ENCODE measurements around the gene EPHB1. TPM values are rescaled to one million over a fixed set of nuclear protein-coding genes. Genes with fewer than 3 reads are reported as not detected.

The EPHB1 gene
- total RNA-seq, 1 donor from 2014 or later, result 3.8 TPM

- H3K27ac Mint-ChIP-seq, result peak overlapping the region; percentile 53
- H3K9me3 Mint-ChIP-seq, result no peaks in the 10 kb centered on the region
- intact Hi-C loops (cut with micrococcal nuclease), result loop anchor here (10.0 kb wide), 1 partner anchor 591 kb away; no protein-coding TSS in a partner anchor
- DNase-seq, result no peak
- H3K4me3 Mint-ChIP-seq, result no peak overlapping the region
- ATAC-seq (ENCODE audit: low read depth), result no peak
- ChIA-PET POLR2A (no interaction called here), CTCF (no interaction called here)
- H3K27me3 Mint-ChIP-seq, result peaks cover 3% of the 10 kb centered on the region
- H3K36me3 Mint-ChIP-seq (ENCODE audit: low read depth), result no peaks in the 10 kb centered on the region
- no peak for TF ChIP-seq CTCF (IDR thresholded peaks at IDR 0.05)
- peaks cover 31% of the 10 kb centered on the region for H3K4me1 Mint-ChIP-seq
Observed at GRCh38 chr3:134854254-134854653, 59.2 kb downstream of the EPHB1 start.

GRCh38 chr3:134857356-134857755 lies 62.3 kb downstream of the EPHB1 start:
- POLR2A ChIA-PET, result interaction anchor here (0.7 kb wide), 1 partner anchor 512 kb away, joined by 3 read pairs; no protein-coding TSS in a partner anchor
- no peaks in the 10 kb centered on the region for H3K9me3 Mint-ChIP-seq
- H3K27me3 Mint-ChIP-seq, result peaks cover 3% of the 10 kb centered on the region
- CTCF ChIA-PET, result no interaction called here
- no peak for ATAC-seq (ENCODE audit: low read depth)
- no peak for DNase-seq
- no peak for TF ChIP-seq CTCF (IDR thresholded peaks at IDR 0.05)
- intact Hi-C loops (cut with micrococcal nuclease), result loop anchor here (10.0 kb wide), 1 partner anchor 587 kb away; no protein-coding TSS in a partner anchor
- no peaks in the 10 kb centered on the region for H3K36me3 Mint-ChIP-seq (ENCODE audit: low read depth)
- peaks cover 20% of the 10 kb centered on the region for H3K4me1 Mint-ChIP-seq
- H3K27ac Mint-ChIP-seq, result no peak overlapping the region
- H3K4me3 Mint-ChIP-seq, result no peak overlapping the region

GRCh38 chr3:134857776-134858362 lies 62.8 kb downstream of the EPHB1 start:
- H3K27me3 Mint-ChIP-seq, result peaks cover 3% of the 10 kb centered on the region
- ChIA-PET POLR2A (interaction anchor here (0.7 kb wide), 1 partner anchor 511 kb away, joined by 3 read pairs; no protein-coding TSS in a partner anchor), CTCF (no interaction called here)
- DNase-seq, result no peak
- no peak overlapping the region for H3K4me3 Mint-ChIP-seq
- peaks cover 14% of the 10 kb centered on the region for H3K4me1 Mint-ChIP-seq
- no peaks in the 10 kb centered on the region for H3K9me3 Mint-ChIP-seq
- H3K27ac Mint-ChIP-seq, result no peak overlapping the region
- intact Hi-C loops (cut with micrococcal nuclease), result loop anchor here (10.0 kb wide), 1 partner anchor 587 kb away; no protein-coding TSS in a partner anchor
- ATAC-seq (ENCODE audit: low read depth), result no peak
- no peaks in the 10 kb centered on the region for H3K36me3 Mint-ChIP-seq (ENCODE audit: low read depth)
- no peak for TF ChIP-seq CTCF (IDR thresholded peaks at IDR 0.05)

GRCh38 chr3:134858441-134859035 lies 63.5 kb downstream of the EPHB1 start:
- TF ChIP-seq CTCF (IDR thresholded peaks at IDR 0.05), result no peak
- no peak for DNase-seq
- Mint-ChIP-seq H3K4me3 (no peak overlapping the region), H3K36me3 (ENCODE audit: low read depth) (no peaks in the 10 kb centered on the region), H3K4me1 (peaks cover 8% of the 10 kb centered on the region), H3K9me3 (no peaks in the 10 kb centered on the region), H3K27me3 (peaks cover 3% of the 10 kb centered on the region), H3K27ac (no peak overlapping the region)
- no peak for ATAC-seq (ENCODE audit: low read depth)
- CTCF ChIA-PET, result no interaction called here
- POLR2A ChIA-PET, result no interaction called here
- intact Hi-C loops (cut with micrococcal nuclease), result loop anchor here (10.0 kb wide), 1 partner anchor 586 kb away; no protein-coding TSS in a partner anchor

GRCh38 chr3:134859341-134859740 lies 64.3 kb downstream of the EPHB1 start:
- CTCF ChIA-PET, result no interaction called here
- no peak for ATAC-seq (ENCODE audit: low read depth)

More at GRCh38 chr3:134859341-134859740, 64.3 kb downstream of the EPHB1 start:
- Mint-ChIP-seq H3K4me3 (no peak overlapping the region), H3K4me1 (no peaks in the 10 kb centered on the region), H3K9me3 (no peaks in the 10 kb centered on the region), H3K36me3 (ENCODE audit: low read depth) (no peaks in the 10 kb centered on the region), H3K27me3 (peaks cover 4% of the 10 kb centered on the region), H3K27ac (no peak overlapping the region)
- DNase-seq, result no peak
- POLR2A ChIA-PET, result no interaction called here
- intact Hi-C loops (cut with micrococcal nuclease), result loop anchor here (10.0 kb wide), 1 partner anchor 585 kb away; no protein-coding TSS in a partner anchor
- TF ChIP-seq CTCF (IDR thresholded peaks at IDR 0.05), result no peak
